ENCODE results near the gene GDPD5. TPM values are rescaled to one million over a fixed set of nuclear protein-coding genes. Genes with fewer than 3 reads are reported as not detected.
A peak's percentile ranks its signal among the peaks of the same experiment; 100 is the strongest.

The GDPD5 gene
- total RNA-seq, 1 experiment from 2014 or later = 7.8 TPM

DNA sequence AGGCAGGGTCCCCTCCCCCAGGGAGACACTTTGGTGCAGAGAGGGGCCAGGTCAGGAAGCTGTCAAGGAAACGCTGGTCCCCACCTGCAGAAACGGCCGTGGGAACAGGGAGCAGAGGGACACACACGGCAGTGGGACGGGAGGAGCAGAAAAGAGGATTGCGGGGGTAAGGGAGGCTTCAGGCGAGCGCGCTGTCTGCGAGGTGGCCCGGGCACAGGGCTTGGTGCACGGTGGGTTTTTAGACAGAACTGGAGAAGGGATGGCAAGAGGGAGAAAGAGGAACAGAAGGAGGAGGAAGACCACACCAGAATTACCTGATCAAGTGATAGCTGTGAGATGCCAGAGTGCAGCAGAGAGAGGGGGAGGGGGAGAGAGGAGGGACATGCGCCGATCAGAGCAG, 86.7 kb downstream of the GDPD5 start:
- Mint-ChIP-seq H3K4me3 (peak overlapping the region in 1 of 2 experiments; percentile 53; a peak in 1 of 5 replicates), H3K27me3 (ENCODE audit: low read depth) (peaks cover 8% of the 10 kb centered on the region), H3K27ac (no peak overlapping the region), H3K4me1 (peaks cover 8 to 21% of the 10 kb centered on the region in 2 experiments), H3K36me3 (ENCODE audit: insufficient read depth in 1 of 3, low read depth in 3 of 3) (no peaks in the 10 kb centered on the region; a peak in 1 of 7 replicates), H3K9me3 (no peaks in the 10 kb centered on the region)
- Histone ChIP-seq H2BK15ac (ENCODE audit: low read depth, low read length) (no peak overlapping the region), H3K14ac (ENCODE audit: insufficient read depth, low read length) (no peak overlapping the region), H3K79me1 (ENCODE audit: insufficient read depth, low read depth, low read length, poor library complexity, severe bottlenecking) (no peaks in the 10 kb centered on the region), H3K27me3 (ENCODE audit: insufficient read depth, low read length) (no peaks in the 10 kb centered on the region), H3K4ac (ENCODE audit: low read depth, low read length) (no peak overlapping the region), H2BK5ac (ENCODE audit: insufficient read length, low read length) (no peak overlapping the region), H4K91ac (ENCODE audit: insufficient read length, low read depth, low read length) (no peak overlapping the region), H3K9me3 (ENCODE audit: control insufficient read depth, low read depth, low read length) (no peaks in the 10 kb centered on the region), H3K23ac (ENCODE audit: insufficient read length, low read depth, low read length) (no peak overlapping the region), H4K8ac (replicated peaks; ENCODE audit: insufficient read length, low read depth, low read length) (no peak overlapping the region), H3K4me1 (ENCODE audit: insufficient read depth, low read length) (no peaks in the 10 kb centered on the region; the same call in 1 of the 2 replicates), H4K5ac (ENCODE audit: insufficient read length, low read depth, low read length) (no peak overlapping the region), H2AFZ (ENCODE audit: low read length) (no peak overlapping the region), H2BK12ac (ENCODE audit: insufficient read length, low read depth, low read length) (no peak overlapping the region), H3T11ph (ENCODE audit: low read length) (no peak overlapping the region), H2BK20ac (ENCODE audit: low read depth, low read length, poor library complexity, severe bottlenecking) (no peak overlapping the region), H3K23me2 (ENCODE audit: insufficient read length, low read depth, low read length, poor library complexity, severe bottlenecking) (no peaks in the 10 kb centered on the region), H3K56ac (ENCODE audit: insufficient read length, low read depth, low read length) (no peak overlapping the region), H4K20me1 (ENCODE audit: control insufficient read depth, insufficient read depth, insufficient read length) (no peaks in the 10 kb centered on the region), H3K4me2 (ENCODE audit: insufficient read depth, insufficient read length, low read length) (no peak overlapping the region), H2BK120ac (ENCODE audit: low read depth, low read length, poor library complexity, severe bottlenecking) (no peak overlapping the region), H3K9ac (ENCODE audit: extremely low read depth, insufficient read length, low read length) (no peak overlapping the region), H3K27ac (ENCODE audit: insufficient read length, low read depth, low read length) (no peak overlapping the region), H2AK5ac (ENCODE audit: insufficient read length, low read length) (no peak overlapping the region), H3K18ac (ENCODE audit: insufficient read length, low read depth, low read length) (no peak overlapping the region), H3K79me2 (ENCODE audit: insufficient read depth, low read length) (no peaks in the 10 kb centered on the region)
- DNase-seq = no peak
- no CpG with 5 or more reads among the region's 14 CpGs for WGBS (ENCODE audit: extremely low coverage, insufficient read length, low lambda C conversion rate)
- TF ChIP-seq, protein P1, sequence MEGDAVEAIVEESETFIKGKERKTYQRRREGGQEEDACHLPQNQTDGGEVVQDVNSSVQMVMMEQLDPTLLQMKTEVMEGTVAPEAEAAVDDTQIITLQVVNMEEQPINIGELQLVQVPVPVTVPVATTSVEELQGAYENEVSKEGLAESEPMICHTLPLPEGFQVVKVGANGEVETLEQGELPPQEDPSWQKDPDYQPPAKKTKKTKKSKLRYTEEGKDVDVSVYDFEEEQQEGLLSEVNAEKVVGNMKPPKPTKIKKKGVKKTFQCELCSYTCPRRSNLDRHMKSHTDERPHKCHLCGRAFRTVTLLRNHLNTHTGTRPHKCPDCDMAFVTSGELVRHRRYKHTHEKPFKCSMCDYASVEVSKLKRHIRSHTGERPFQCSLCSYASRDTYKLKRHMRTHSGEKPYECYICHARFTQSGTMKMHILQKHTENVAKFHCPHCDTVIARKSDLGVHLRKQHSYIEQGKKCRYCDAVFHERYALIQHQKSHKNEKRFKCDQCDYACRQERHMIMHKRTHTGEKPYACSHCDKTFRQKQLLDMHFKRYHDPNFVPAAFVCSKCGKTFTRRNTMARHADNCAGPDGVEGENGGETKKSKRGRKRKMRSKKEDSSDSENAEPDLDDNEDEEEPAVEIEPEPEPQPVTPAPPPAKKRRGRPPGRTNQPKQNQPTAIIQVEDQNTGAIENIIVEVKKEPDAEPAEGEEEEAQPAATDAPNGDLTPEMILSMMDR (conservative IDR thresholded peaks at IDR 0.05) = no peak
